HG03045 (cell line): ENCODE results near the gene LGR4.
A peak's percentile ranks its signal among the peaks of the same experiment; 100 is the strongest.

Experiments used
- ATAC-seq: cut with Tn5 transposase; IDR thresholded peaks from one replicate; pipeline ENCODE4 v1.9.1; 2021; ENCODE audit warnings: mild to moderate bottlenecking, moderate library complexity; ENCODE audit not compliant: unreplicated experiment

The LGR4 gene

DNA sequence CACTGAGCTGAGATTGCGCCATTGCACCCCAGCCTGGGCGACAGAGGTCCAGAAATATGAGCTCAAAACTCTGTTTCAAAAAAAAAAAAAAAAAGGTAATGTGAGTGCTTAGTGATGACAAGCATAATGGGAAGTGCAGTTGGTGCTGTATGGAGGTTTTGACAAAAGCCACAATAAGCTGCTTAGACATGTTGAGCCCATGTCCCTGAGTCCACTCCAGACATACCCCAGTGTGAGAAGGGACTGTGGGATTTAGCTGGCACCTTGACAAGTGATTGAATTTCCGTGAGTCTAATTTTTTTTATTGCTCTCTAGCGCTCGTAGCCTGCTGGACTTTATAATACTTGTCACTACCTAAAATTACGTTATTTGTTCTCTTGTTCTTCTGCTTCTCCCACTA is 15.1 kb upstream of the LGR4 start:
- no peak for ATAC-seq

- no peak for ATAC-seq
Measured at GRCh38 chr11:27485930-27486773, 13.6 kb upstream of the LGR4 start.

GRCh38 chr11:27482793-27483192 is 10.2 kb upstream of the LGR4 start:
- no peak for ATAC-seq

DNA sequence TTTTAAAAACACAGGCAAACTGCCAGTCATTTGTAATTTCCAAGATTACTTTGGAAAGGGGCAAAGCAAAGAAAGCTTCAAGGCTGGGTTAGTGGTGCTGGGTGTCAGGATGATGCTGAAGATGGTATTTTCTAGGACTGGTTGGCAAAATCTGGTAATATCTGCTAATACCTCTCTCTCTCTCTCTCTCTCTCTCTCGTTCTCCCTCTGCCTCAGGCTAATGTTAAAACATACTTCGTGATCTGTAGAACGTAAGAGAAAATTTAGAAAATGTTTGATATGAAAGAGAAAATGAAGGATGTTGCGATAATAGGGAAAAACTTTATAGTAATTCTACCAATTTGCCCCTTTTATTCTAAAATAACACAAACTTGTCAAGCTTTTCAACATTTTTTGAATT is 9.4 kb upstream of the LGR4 start:
- ATAC-seq, result no peak

DNA sequence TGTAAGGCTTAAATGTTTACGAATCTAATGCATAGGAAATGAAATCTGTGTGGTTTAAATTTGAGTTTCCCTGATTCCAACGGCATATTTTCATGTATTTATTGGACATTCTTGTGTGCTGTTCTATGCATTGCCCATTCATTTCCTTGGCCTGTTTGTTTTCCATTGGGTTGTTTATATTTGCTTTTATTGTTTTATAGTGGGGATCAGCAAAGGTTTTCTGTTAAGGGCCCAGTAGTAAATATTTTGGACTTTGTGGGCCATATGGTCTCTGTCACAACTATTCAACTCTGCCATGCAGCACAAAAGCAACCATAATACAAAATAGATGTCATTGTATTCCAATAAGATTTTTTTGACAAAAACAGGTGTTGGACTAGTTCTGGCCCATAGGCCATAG is 5.2 kb upstream of the LGR4 start:
- no peak for ATAC-seq

DNA sequence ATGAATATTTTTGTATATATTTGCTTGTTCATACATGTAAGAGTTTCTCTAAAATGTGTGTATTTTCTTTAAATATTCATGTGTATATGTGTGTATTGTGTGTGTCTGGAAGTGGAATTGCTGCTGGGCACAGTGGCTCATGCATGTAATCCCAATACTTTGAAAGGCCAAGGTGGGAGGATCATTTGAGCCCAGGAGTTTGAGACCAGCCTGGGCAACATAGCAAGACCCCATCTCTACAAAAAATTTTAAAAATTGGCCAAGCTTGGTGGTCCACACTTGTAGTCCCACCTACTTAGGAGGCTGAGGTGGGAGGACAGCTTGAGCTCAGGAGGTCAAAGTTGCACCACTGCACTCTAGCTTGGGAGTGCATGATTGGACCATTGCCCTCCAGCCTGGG is 4.7 kb upstream of the LGR4 start:
- no peak for ATAC-seq

GRCh38 chr11:27475622-27476021 is 3.0 kb upstream of the LGR4 start:
- no peak for ATAC-seq

DNA sequence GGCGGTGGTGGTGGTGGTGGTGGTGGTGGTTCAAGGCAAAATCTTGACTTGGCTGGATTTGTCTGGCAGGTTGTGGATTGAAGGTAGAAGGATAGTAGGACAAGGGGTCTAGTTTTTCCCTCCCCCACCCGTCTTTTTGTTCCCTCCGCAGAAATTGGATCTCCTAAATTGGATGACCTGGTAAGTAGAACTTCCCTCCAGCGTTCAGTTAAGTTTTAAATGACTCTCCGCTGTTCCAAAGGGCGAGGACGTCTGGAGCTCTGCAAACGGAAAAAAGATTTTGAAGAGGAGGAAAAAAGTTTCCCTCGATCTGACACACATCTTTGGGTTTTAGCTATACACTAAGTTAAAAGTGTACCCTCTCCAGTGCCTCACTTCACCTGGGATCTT is 422 bp upstream of the LGR4 start:
- ATAC-seq, result no peak

DNA sequence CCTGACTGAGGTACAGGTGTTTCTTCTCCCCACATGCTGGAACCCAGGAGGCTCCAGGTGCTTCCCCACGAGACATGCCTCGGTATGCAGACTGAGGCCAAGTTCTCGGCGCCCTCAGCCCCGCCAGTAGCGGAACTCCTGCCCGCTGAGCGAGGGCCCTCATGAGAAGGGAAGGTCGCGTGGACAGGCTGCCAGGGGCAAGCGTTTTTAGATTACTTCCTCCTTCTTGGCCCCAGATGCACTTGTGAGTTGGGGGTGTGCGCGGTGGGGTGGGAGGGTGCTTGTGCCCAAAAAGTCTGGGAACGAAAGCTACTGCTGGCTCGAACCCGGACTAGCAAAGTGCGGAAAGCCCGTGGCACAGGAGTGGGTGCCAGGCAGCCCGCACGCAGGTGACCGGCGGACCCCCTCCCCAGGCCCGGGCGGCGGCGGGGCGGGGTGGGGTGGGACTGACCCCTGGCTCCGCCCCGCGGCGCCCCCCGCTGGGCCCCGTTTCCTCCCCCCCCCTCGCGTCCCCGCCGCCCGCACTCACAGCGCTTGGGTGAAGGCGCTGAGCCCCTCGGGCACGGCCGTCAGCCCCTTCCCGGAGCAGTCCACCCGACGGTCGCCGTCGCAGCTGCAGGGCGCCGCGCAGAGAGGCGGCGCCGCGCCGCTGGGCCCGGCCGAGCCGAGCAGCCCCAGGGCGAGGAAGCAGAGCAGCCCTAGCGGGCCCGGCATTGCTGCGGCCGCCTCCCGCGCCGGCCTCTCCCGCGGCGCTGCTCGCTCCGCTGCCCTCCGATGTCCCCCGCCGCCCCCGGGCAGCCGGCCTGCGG is 797 bp downstream of the LGR4 start:
- ATAC-seq, result peak; percentile 37

GRCh38 chr11:27470826-27471588 is 1.6 kb downstream of the LGR4 start:
- no peak for ATAC-seq

- ATAC-seq, result no peak
Measured at GRCh38 chr11:27470166-27470565, 2.4 kb downstream of the LGR4 start.

GRCh38 chr11:27468995-27469695 is 3.4 kb downstream of the LGR4 start:
- ATAC-seq, result no peak

GRCh38 chr11:27468209-27468994 is 4.2 kb downstream of the LGR4 start:
- no peak for ATAC-seq

DNA sequence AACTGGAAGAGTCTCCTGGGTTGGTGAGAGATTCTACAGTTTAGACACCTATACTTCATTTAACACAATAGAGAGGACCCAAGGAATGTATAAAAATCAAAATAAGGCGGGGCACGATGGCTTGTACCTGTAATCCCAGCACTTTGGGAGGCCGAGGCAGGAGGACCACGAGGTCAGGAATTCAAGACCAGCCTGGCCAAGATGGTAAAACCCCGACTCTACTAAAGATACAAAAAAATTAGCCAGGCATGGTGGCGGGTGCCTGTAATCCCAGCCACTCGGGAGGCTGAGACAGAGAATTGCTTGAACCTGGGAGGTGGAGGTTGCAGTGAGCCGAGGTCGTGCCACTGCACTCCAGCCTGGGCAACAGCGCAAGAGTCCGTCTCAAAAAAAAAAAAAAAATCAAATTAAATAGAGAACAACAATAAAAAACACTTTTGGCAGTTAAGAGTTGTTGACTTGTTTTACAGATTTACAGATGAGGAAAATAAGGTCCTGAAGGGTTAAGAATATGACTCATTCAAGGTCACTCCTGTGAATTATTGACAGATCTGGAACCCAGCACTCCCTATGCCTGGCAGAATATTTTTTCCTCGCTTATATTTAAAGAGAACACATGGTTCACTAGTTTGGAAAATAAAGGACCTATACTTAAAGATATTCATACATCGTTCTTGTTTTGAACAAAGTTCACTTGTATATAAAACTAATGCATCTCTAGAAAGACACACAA is 5.2 kb downstream of the LGR4 start:
- ATAC-seq, result no peak

GRCh38 chr11:27466363-27466762 is 6.2 kb downstream of the LGR4 start:
- ATAC-seq, result no peak

DNA sequence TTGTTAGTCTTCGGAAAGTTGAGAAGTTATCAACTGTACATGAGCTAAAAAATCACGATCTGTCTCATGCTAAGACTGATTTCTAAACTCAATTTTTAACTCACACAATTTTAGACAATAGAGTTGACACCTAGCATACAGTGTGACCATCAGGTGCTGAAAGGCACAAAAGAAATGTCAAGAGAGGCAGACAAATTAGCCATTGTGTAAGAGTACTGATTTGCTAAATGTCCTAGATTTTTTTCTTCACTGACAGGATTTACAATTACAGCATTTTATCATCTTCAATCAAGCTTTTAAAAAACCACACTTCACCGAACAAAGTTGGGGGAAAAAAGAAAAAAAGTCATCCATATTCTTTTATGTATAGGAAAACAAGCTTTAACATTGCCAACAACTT is 7.0 kb downstream of the LGR4 start:
- no peak for ATAC-seq

DNA sequence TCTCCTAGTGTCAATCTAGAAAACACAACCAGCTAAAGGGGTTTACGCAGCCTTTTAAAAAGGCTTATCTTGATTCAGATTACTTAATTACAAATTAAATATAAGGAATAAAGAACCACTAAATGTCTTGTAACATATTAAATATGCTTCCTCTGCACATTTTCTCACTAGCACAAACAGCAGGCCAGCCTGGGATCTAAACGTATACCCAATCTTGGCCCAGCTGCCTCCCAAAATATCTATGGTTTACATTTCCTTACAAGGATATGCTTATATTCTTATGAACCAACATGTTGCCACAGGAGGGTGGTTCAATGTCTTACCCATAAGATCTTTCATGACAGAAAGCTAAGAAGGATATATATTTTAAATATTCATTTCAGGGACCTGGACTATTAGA is 7.7 kb downstream of the LGR4 start:
- no peak for ATAC-seq

DNA sequence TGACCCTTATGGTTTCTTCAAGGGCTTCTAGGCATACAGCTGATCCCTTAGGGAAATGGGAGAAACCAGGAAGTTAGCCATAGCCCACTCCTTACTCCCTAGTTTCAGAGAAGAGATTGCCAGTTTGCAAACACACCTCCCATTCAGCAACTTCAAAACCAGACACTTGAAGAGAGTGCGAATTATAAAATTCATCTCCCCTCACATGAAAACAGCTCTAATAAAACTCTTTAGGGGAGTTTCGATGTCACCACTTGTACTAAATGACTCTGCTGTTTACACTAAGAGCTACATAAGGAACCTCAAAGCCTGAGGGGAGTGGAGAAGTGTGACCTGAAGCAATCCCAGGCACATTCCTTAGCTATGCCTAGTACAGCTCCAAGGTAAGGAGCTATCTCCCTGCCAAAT is 8.3 kb downstream of the LGR4 start:
- no peak for ATAC-seq

- ATAC-seq, result no peak
Measured at GRCh38 chr11:27462543-27462942, 10.0 kb downstream of the LGR4 start.
